NB4 (cell line): ENCODE results near the gene DTWD1.

ENCODE experiments used
- CTCF ChIP-seq: IDR thresholded peaks from one replicate; pipeline ENCODE4 v1.5.1; 2012; ENCODE audit warnings: low read depth, low read length
- MYC ChIP-seq: IDR thresholded peaks from 2 replicates; pipeline ENCODE4 v1.6.1; 2011; ENCODE audit warnings: low read depth, low read length
- TF ChIP-seq, protein P1 (sequence below): IDR thresholded peaks from 2 replicates; pipeline ENCODE4 v1.6.1; 2011; ENCODE audit warnings: low read depth, low read length

GRCh38 chr15:49610157-49610918 lies 10.5 kb upstream of the DTWD1 start:
- TF ChIP-seq CTCF (no peak), MYC (no peak)
- TF ChIP-seq, protein P1, sequence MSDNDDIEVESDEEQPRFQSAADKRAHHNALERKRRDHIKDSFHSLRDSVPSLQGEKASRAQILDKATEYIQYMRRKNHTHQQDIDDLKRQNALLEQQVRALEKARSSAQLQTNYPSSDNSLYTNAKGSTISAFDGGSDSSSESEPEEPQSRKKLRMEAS = no peak
